Vagina (tissue), 2 donors: ENCODE data around the gene KRT7. TPM values are rescaled to one million over a fixed set of nuclear protein-coding genes. Genes with fewer than 3 reads are reported as not detected.
"Not testable (repeated sequence)": the region's sequence is repeated elsewhere in the genome, so short reads cannot be mapped to it uniquely, and the experiment has no call there.

Source experiments
- DNase-seq, 2 donors: peaks; one replicate each; pipeline ENCODE4 v3.0.0-alpha.2; 2017; ENCODE audit errors: extremely low spot score in 2 of 2
- H3K27ac ChIP-seq: fragments of 200-600 bp; sonication (generic); one replicate; pipeline ENCODE4 v1.5.1; 2019
- H3K27me3 ChIP-seq: fragments of 200-600 bp; sonication (generic); one replicate; pipeline ENCODE4 v1.5.1; 2019
- H3K36me3 ChIP-seq, 2 donors: fragments of 200-600 bp; sonication (generic); one replicate each; pipeline ENCODE4 v1.5.1; 2017 to 2019
- H3K4me1 ChIP-seq: fragments of 200-600 bp; sonication (generic); one replicate; pipeline ENCODE4 v1.5.1; 2019
- H3K4me3 ChIP-seq, 2 donors: fragments of 200-600 bp; sonication (generic); 1 replicate in 1 of 2; 2 replicates in 1 of 2; pipeline ENCODE4 v1.5.1; 2016 to 2019
- H3K9me3 ChIP-seq: fragments of 200-600 bp; sonication (generic); one replicate; pipeline ENCODE4 v1.5.1; 2019
- CTCF ChIP-seq, 3 experiments: fragments of 450-650 bp in 2 of 3; fragments of 200-600 bp in 1 of 3; sonication (generic) in 1 of 3; IDR thresholded peaks; one replicate each; pipeline ENCODE4 v1.5.1; 2017 to 2019; ENCODE audit warnings: antibody characterized with exemption in 3 of 3, mild to moderate bottlenecking in 2 of 3, moderate library complexity in 2 of 3
- POLR2A ChIP-seq, 2 donors: fragments of 450-650 bp; IDR thresholded peaks; one replicate each; pipeline ENCODE4 v1.6.1; 2017; ENCODE audit warnings: antibody characterized with exemption in 2 of 2, mild to moderate bottlenecking in 2 of 2, moderate library complexity in 2 of 2
- POLR2AphosphoS5 ChIP-seq, 2 donors: sonication (generic); formaldehyde crosslinking; IDR thresholded peaks; one replicate each; pipeline ENCODE4 v1.9.0; 2017; ENCODE audit warnings: antibody characterized with exemption in 2 of 2, mild to moderate bottlenecking in 2 of 2, low read depth in 1 of 2; ENCODE audit not compliant: insufficient read depth in 1 of 2
- intact Hi-C: fragments of 100-400 bp; cut with DNase I; formaldehyde crosslinking; loops from one replicate; pipeline ENCODE4 v1.15.1; 2023
- total RNA-seq: library from RNA; depleted of rRNA; stranded (reverse); fragments of >200 nt; gene quantifications from one replicate; pipeline ENCODE4 v1.2.3, GENCODE V29; 2016

KRT7 gene
- total RNA-seq, 1 donor from 2014 or later, result 7.6 TPM

- TF ChIP-seq POLR2A (IDR thresholded peaks at IDR 0.05) (no peak), CTCF (IDR thresholded peaks at IDR 0.05) (no peak), POLR2AphosphoS5 (IDR thresholded peaks at IDR 0.05; ENCODE audit: insufficient read depth in 1 of 2, low read depth in 1 of 2) (no peak)
- Histone ChIP-seq H3K27me3 (no peaks in the 10 kb centered on the region), H3K9me3 (no peaks in the 10 kb centered on the region), H3K27ac (no peak overlapping the region), H3K4me1 (peaks cover 23% of the 10 kb centered on the region), H3K36me3 (no peaks in the 10 kb centered on the region), H3K4me3 (no peak overlapping the region)
- intact Hi-C loops, result no loop called here
- DNase-seq, result no peak
Observed at GRCh38 chr12:52248541-52249461, 15.8 kb downstream of the KRT7 start.

- H3K9me3 ChIP-seq, result no peaks in the 10 kb centered on the region
- no peak for DNase-seq
- H3K4me1 ChIP-seq, result peaks cover 16% of the 10 kb centered on the region
- TF ChIP-seq POLR2AphosphoS5 (IDR thresholded peaks at IDR 0.05; ENCODE audit: insufficient read depth in 1 of 2, low read depth in 1 of 2), result no peak
- no peak for TF ChIP-seq POLR2A (IDR thresholded peaks at IDR 0.05)
- TF ChIP-seq CTCF (IDR thresholded peaks at IDR 0.05), result no peak
- H3K4me3 ChIP-seq, result no peak overlapping the region
- H3K27me3 ChIP-seq, result no peaks in the 10 kb centered on the region
- intact Hi-C loops, result no loop called here
- no peaks in the 10 kb centered on the region for H3K36me3 ChIP-seq
- no peak overlapping the region for H3K27ac ChIP-seq
Observed at GRCh38 chr12:52249511-52250047, 16.5 kb downstream of the KRT7 start.

- Histone ChIP-seq H3K4me1 (peaks cover 9% of the 10 kb centered on the region), H3K27ac (no peak overlapping the region), H3K9me3 (no peaks in the 10 kb centered on the region), H3K36me3 (no peaks in the 10 kb centered on the region), H3K4me3 (no peak overlapping the region), H3K27me3 (no peaks in the 10 kb centered on the region)
- DNase-seq, result no peak
- TF ChIP-seq CTCF (IDR thresholded peaks at IDR 0.05) (no peak), POLR2A (IDR thresholded peaks at IDR 0.05) (no peak), POLR2AphosphoS5 (IDR thresholded peaks at IDR 0.05; ENCODE audit: insufficient read depth in 1 of 2, low read depth in 1 of 2) (no peak)
- intact Hi-C loops, result no loop called here
Observed at GRCh38 chr12:52250048-52250990, 17.3 kb downstream of the KRT7 start.

GRCh38 chr12:52251367-52252051 is 18.5 kb downstream of the KRT7 start:
- no peak for DNase-seq
- intact Hi-C loops, result no loop called here
- H3K4me1 ChIP-seq, result peaks cover 9% of the 10 kb centered on the region
- H3K27ac ChIP-seq, result no peak overlapping the region
- H3K36me3 ChIP-seq, result no peaks in the 10 kb centered on the region
- H3K27me3 ChIP-seq, result no peaks in the 10 kb centered on the region
- H3K4me3 ChIP-seq, result no peak overlapping the region
- TF ChIP-seq POLR2AphosphoS5 (IDR thresholded peaks at IDR 0.05; ENCODE audit: insufficient read depth in 1 of 2, low read depth in 1 of 2) (no peak), POLR2A (IDR thresholded peaks at IDR 0.05) (no peak), CTCF (IDR thresholded peaks at IDR 0.05) (no peak)
- no peaks in the 10 kb centered on the region for H3K9me3 ChIP-seq

- H3K4me3 ChIP-seq, H3K36me3 ChIP-seq, H3K9me3 ChIP-seq, H3K27ac ChIP-seq, DNase-seq, intact Hi-C loops, H3K4me1 ChIP-seq, H3K27me3 ChIP-seq: not testable (repeated sequence)
Observed at GRCh38 chr12:52252175-52252615, 19.2 kb downstream of the KRT7 start.
